Esophagus squamous epithelium (tissue), 5 donors: ENCODE results near the gene UBR4. TPM values are rescaled to one million over a fixed set of nuclear protein-coding genes. Genes with fewer than 3 reads are reported as not detected.

Experiments used
- DNase-seq: peaks from one replicate; lab custom pipeline; 2025; lab: John Stamatoyannopoulos, UW
- H3K27ac ChIP-seq, 4 donors: fragments of 200-600 bp; sonication (generic); one replicate each; pipeline ENCODE4 v1.5.1; 2016 to 2019; ENCODE audit warnings: mild to moderate bottlenecking in 1 of 4
- H3K27me3 ChIP-seq, 4 donors: fragments of 200-600 bp; sonication (generic); 1 replicate in 3 of 4; 2 replicates in 1 of 4; pipeline versions ENCODE4 v1.5.1 to v1.6.0; 2017 to 2021; ENCODE audit warnings: antibody characterized with exemption in 1 of 4
- H3K36me3 ChIP-seq, 3 donors: fragments of 200-600 bp; sonication (generic); one replicate each; pipeline ENCODE4 v1.5.1; 2016 to 2019
- H3K4me1 ChIP-seq, 3 donors: fragments of 200-600 bp; sonication (generic); one replicate each; pipeline ENCODE4 v1.5.1; 2017 to 2019
- H3K4me3 ChIP-seq, 4 donors: fragments of 200-600 bp; sonication (generic); 1 replicate in 3 of 4; 2 replicates in 1 of 4; pipeline ENCODE4 v1.5.1; 2016 to 2019; ENCODE audit warnings: mild to moderate bottlenecking in 2 of 4, moderate library complexity in 1 of 4
- H3K9me3 ChIP-seq, 3 donors: fragments of 200-600 bp; sonication (generic); one replicate each; pipeline ENCODE4 v1.5.1; 2016 to 2019
- CTCF ChIP-seq, 6 experiments: fragments of 450-650 bp in 4 of 6; fragments of 200-600 bp in 2 of 6; sonication (generic) in 2 of 6; IDR thresholded peaks; one replicate each; pipeline ENCODE4 v1.5.1; 2016 to 2019; ENCODE audit warnings: antibody characterized with exemption in 6 of 6, mild to moderate bottlenecking in 4 of 6, moderate library complexity in 4 of 6
- POLR2A ChIP-seq, 4 donors: fragments of 450-650 bp; IDR thresholded peaks; one replicate each; pipeline ENCODE4 v1.6.1; 2017; ENCODE audit warnings: antibody characterized with exemption in 4 of 4, mild to moderate bottlenecking in 4 of 4, moderate library complexity in 3 of 4
- WGBS, 2 donors: methylation state at CpG; one replicate each; pipeline ENCODE4 v1.1.5; 2018; 5-methylcytosine and 5-hydroxymethylcytosine counted together
- intact Hi-C: fragments of 100-400 bp; cut with DNase I; formaldehyde crosslinking; loops from one replicate; pipeline ENCODE4 v1.15.0; 2022
- total RNA-seq, 4 donors: library from RNA; depleted of rRNA; stranded (reverse); fragments of >200 nt; gene quantifications; one replicate each; pipeline ENCODE4 v1.1.0, GENCODE V29; 2016
- donor health status: DM: yes; HTN: yes; CAD: no.

Gene UBR4
- total RNA-seq, 4 donors from 2014 or later: 52.4 to 121 (median 88.3) TPM

- intact Hi-C loops: no loop called here
- H3K27ac ChIP-seq: no peak overlapping the region
- H3K4me3 ChIP-seq: no peak overlapping the region
- DNase-seq: no peak
- TF ChIP-seq POLR2A (IDR thresholded peaks at IDR 0.05) (no peak), CTCF (IDR thresholded peaks at IDR 0.05) (no peak)
- H3K36me3 ChIP-seq: peaks cover 2 to 100% (median 53%) of the 10 kb centered on the region in 3 donors
- H3K9me3 ChIP-seq: no peaks in the 10 kb centered on the region
- no peaks in the 10 kb centered on the region for H3K27me3 ChIP-seq
- WGBS, 2 donors: 68 to 75% methylated on average over 4 to 6 of the region's 13 CpGs
- no peaks in the 10 kb centered on the region for H3K4me1 ChIP-seq
These were observed 71.0 kb downstream of the UBR4 start for GRCh38 chr1:19138958-19139581.

- 92 to 100% methylated on average over 1 of the region's 1 CpG for WGBS, 2 donors
- H3K27me3 ChIP-seq: no peaks in the 10 kb centered on the region
- H3K4me1 ChIP-seq: no peaks in the 10 kb centered on the region
- H3K36me3 ChIP-seq: peaks cover 4 to 100% (median 50%) of the 10 kb centered on the region in 3 donors
- no peak overlapping the region for H3K4me3 ChIP-seq
- DNase-seq: no peak
- TF ChIP-seq POLR2A (IDR thresholded peaks at IDR 0.05): no peak
- TF ChIP-seq CTCF (IDR thresholded peaks at IDR 0.05): no peak
- H3K9me3 ChIP-seq: peaks cover 0 to 6% (median 0%) of the 10 kb centered on the region in 3 donors
- intact Hi-C loops: no loop called here
- H3K27ac ChIP-seq: no peak overlapping the region
These were observed 71.7 kb downstream of the UBR4 start for GRCh38 chr1:19138331-19138730.

- TF ChIP-seq POLR2A (IDR thresholded peaks at IDR 0.05) (no peak), CTCF (IDR thresholded peaks at IDR 0.05) (no peak)
- Histone ChIP-seq H3K27ac (no peak overlapping the region), H3K9me3 (peaks cover 0 to 8% (median 0%) of the 10 kb centered on the region in 3 donors), H3K4me1 (no peaks in the 10 kb centered on the region), H3K4me3 (no peak overlapping the region), H3K36me3 (peaks cover 7 to 100% (median 42%) of the 10 kb centered on the region in 3 donors), H3K27me3 (no peaks in the 10 kb centered on the region)
- DNase-seq: no peak
- 82 to 94% methylated on average over 4 of the region's 4 CpGs for WGBS, 2 donors
- intact Hi-C loops: no loop called here
These were observed 72.9 kb downstream of the UBR4 start for GRCh38 chr1:19137158-19137557.

GRCh38 chr1:19133360-19133759 lies 76.7 kb downstream of the UBR4 start:
- peaks cover 0 to 8% (median 0%) of the 10 kb centered on the region in 3 donors for H3K9me3 ChIP-seq
- DNase-seq: no peak
- TF ChIP-seq POLR2A (IDR thresholded peaks at IDR 0.05) (no peak), CTCF (IDR thresholded peaks at IDR 0.05) (no peak)
- H3K4me1 ChIP-seq: no peaks in the 10 kb centered on the region
- 85 to 100% methylated on average over 2 of the region's 2 CpGs for WGBS, 2 donors
- peaks cover 13 to 100% (median 43%) of the 10 kb centered on the region in 3 donors for H3K36me3 ChIP-seq
- no peak overlapping the region for H3K27ac ChIP-seq
- no peaks in the 10 kb centered on the region for H3K27me3 ChIP-seq
- intact Hi-C loops: no loop called here
- H3K4me3 ChIP-seq: no peak overlapping the region

- TF ChIP-seq POLR2A (IDR thresholded peaks at IDR 0.05) (no peak), CTCF (IDR thresholded peaks at IDR 0.05) (no peak)
- intact Hi-C loops: no loop called here
- Histone ChIP-seq H3K36me3 (peaks cover 15 to 100% (median 58%) of the 10 kb centered on the region in 3 donors), H3K4me1 (no peaks in the 10 kb centered on the region), H3K4me3 (no peak overlapping the region), H3K27ac (no peak overlapping the region), H3K9me3 (peaks cover 0 to 8% (median 0%) of the 10 kb centered on the region in 3 donors), H3K27me3 (no peaks in the 10 kb centered on the region)
- 78 to 81% methylated on average over 6 of the region's 6 CpGs for WGBS, 2 donors
- DNase-seq: no peak
These were observed 79.6 kb downstream of the UBR4 start for GRCh38 chr1:19130468-19130867.
